ENCODE data around the gene SGCD.

DNA sequence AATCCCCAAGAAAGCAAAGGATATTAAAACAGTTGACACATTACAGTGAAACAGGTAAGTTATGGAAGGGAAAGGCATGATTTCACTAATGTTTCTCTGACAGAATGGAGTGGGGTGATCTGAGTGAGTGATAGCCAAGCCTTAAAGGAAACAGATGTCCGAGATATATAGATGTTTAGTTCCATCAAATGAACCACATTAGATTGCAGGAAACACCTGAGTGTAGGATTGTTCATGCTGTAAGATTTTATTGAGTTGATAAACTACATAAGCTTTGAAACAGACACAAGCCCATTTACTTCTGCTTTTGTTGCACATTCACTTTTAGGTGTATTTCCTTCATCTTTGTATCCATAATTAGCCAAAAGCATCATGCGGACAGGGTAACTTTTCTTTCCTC, 356.0 kb downstream of the SGCD start:
- TF ChIP-seq POLR2A (IDR thresholded peaks at IDR 0.05): no peak
- TF ChIP-seq, protein P1, sequence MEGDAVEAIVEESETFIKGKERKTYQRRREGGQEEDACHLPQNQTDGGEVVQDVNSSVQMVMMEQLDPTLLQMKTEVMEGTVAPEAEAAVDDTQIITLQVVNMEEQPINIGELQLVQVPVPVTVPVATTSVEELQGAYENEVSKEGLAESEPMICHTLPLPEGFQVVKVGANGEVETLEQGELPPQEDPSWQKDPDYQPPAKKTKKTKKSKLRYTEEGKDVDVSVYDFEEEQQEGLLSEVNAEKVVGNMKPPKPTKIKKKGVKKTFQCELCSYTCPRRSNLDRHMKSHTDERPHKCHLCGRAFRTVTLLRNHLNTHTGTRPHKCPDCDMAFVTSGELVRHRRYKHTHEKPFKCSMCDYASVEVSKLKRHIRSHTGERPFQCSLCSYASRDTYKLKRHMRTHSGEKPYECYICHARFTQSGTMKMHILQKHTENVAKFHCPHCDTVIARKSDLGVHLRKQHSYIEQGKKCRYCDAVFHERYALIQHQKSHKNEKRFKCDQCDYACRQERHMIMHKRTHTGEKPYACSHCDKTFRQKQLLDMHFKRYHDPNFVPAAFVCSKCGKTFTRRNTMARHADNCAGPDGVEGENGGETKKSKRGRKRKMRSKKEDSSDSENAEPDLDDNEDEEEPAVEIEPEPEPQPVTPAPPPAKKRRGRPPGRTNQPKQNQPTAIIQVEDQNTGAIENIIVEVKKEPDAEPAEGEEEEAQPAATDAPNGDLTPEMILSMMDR (IDR thresholded peaks at IDR 0.05): no peak

Data from uterus (tissue), 2 donors.